Ovary (tissue), 9 donors: ENCODE data around the gene FAM171A1. TPM values are rescaled to one million over a fixed set of nuclear protein-coding genes. Genes with fewer than 3 reads are reported as not detected.

Experiments
- DNase-seq, 5 donors: peaks; one replicate each; pipeline ENCODE4 v3.0.0-alpha.2; 2019 to 2020
- H3K27ac ChIP-seq, 2 donors: fragments of 200-600 bp; one replicate each; pipeline versions ENCODE4 v1.5.1 to v1.8.0; 2019 to 2022
- H3K27me3 ChIP-seq: fragments of 200-600 bp; one replicate; pipeline ENCODE4 v1.8.0; 2022
- H3K36me3 ChIP-seq: fragments of 200-600 bp; sonication (generic); one replicate; pipeline ENCODE4 v1.5.1; 2019
- H3K4me1 ChIP-seq: one replicate; pipeline ENCODE4 v1.8.1; 2013; ENCODE audit warnings: mild to moderate bottlenecking, moderate library complexity; ENCODE audit not compliant: insufficient read depth
- H3K4me3 ChIP-seq: fragments of 200-600 bp; sonication (generic); one replicate; pipeline ENCODE4 v1.5.1; 2017
- H3K9me3 ChIP-seq, 2 donors: fragments of 200-600 bp in 1 of 2; sonication (generic) in 1 of 2; one replicate each; pipeline versions ENCODE4 v1.5.1 to v1.8.1; 2013 to 2019; ENCODE audit warnings: mild to moderate bottlenecking in 1 of 2, moderate library complexity in 1 of 2
- CTCF ChIP-seq, 3 donors: fragments of 450-650 bp in 2 of 3; fragments of 200-600 bp in 1 of 3; IDR thresholded peaks; one replicate each; pipeline versions ENCODE4 v1.5.1 to v1.8.0; 2016 to 2022; ENCODE audit warnings: antibody characterized with exemption in 3 of 3, mild to moderate bottlenecking in 1 of 3
- EP300 ChIP-seq: sonication (generic); formaldehyde crosslinking; IDR thresholded peaks from one replicate; pipeline ENCODE4 v1.6.1; 2017; ENCODE audit warnings: antibody characterized with exemption
- POLR2A ChIP-seq: fragments of 450-650 bp; IDR thresholded peaks from one replicate; pipeline ENCODE4 v1.6.1; 2017; ENCODE audit warnings: antibody characterized with exemption, mild to moderate bottlenecking, moderate library complexity
- WGBS, 3 donors: extraction: QIAGEN DNeasy Blood & Tissue Kit in 1 of 3; methylation state at CpG; one replicate each; pipeline versions ENCODE4 v1.1.5 to v1.1.7; 2013 to 2017; 5-methylcytosine and 5-hydroxymethylcytosine counted together
- intact Hi-C, 4 donors: fragments of 100-400 bp; cut with DNase I; formaldehyde crosslinking; loops; one replicate each; pipeline versions ENCODE4 v1.11.0 to v1.15.1; 2022 to 2023
- polyA plus RNA-seq, 2 donors: library from polyadenylated mRNA; stranded (reverse); fragments of 200-250 nt in 1 of 2; fragments of 350-450 nt in 1 of 2; fragmentation: Illumina TruSeq in 1 of 2; extraction: RNeasy Lipid Tissue Mini Kit (QIAGEN cat#74804) in 1 of 2; gene quantifications; one replicate each; pipeline ENCODE4 v1.2.3, GENCODE V29; 2013 to 2014
- total RNA-seq, 7 donors: library from RNA; depleted of rRNA in 2 of 7; stranded (reverse); fragments of >200 nt in 2 of 7; fragmentation: NEBNext Ultra II Directional in 3 of 7; extraction: Animal tissue kit (Norgen Biotek cat#: 25700) in 3 of 7; gene quantifications; one replicate each; pipeline versions ENCODE4 v1.1.0 to v1.2.4, GENCODE V29; 2016 to 2023
- donor health status: DM: no; HTN: no; CAD: no; lungs with moderate emphysema.
- donor health status: DM: no; HTN: no; CAD: no.
- donor health status: Bipolar disorder and iron deficiency.
- donor health status: DM: yes; HTN: yes; CAD: no.
- donor health status: DM: no; HTN: no; CAD: no.
- donor health status: DM: yes; HTN: yes; CAD: no.

The FAM171A1 gene
- total and polyA plus RNA-seq, 9 donors, result 9.1 to 29.1 (median 23.7) TPM

- no peak for DNase-seq
- WGBS, 3 donors, result 92 to 95% (median 92%) methylated on average over 3 of the region's 3 CpGs
- no peaks in the 10 kb centered on the region for H3K9me3 ChIP-seq
- no peak overlapping the region for H3K27ac ChIP-seq
- H3K4me3 ChIP-seq, result no peak overlapping the region
- intact Hi-C loops, result no loop called here
- H3K36me3 ChIP-seq, result no peaks in the 10 kb centered on the region
- no peaks in the 10 kb centered on the region for H3K27me3 ChIP-seq
- H3K4me1 ChIP-seq, result no peaks in the 10 kb centered on the region
- TF ChIP-seq CTCF (IDR thresholded peaks at IDR 0.05) (no peak), POLR2A (no peak), EP300 (no peak)
Measured at GRCh38 chr10:15220445-15220844, 150.6 kb downstream of the FAM171A1 start.

- Histone ChIP-seq H3K4me3 (no peak overlapping the region), H3K27me3 (no peaks in the 10 kb centered on the region), H3K36me3 (no peaks in the 10 kb centered on the region), H3K4me1 (no peaks in the 10 kb centered on the region), H3K27ac (no peak overlapping the region), H3K9me3 (no peaks in the 10 kb centered on the region)
- DNase-seq, result no peak
- 94 to 97% (median 96%) methylated on average over 6 of the region's 6 CpGs for WGBS, 3 donors
- TF ChIP-seq EP300 (no peak), CTCF (IDR thresholded peaks at IDR 0.05) (no peak), POLR2A (no peak)
- intact Hi-C loops, result no loop called here
Measured at GRCh38 chr10:15216700-15217099, 154.4 kb downstream of the FAM171A1 start.

GRCh38 chr10:15214237-15214636 lies 156.9 kb downstream of the FAM171A1 start:
- DNase-seq, result no peak
- no peaks in the 10 kb centered on the region for H3K36me3 ChIP-seq
- 92 to 95% (median 94%) methylated on average over 17 of the region's 17 CpGs for WGBS, 3 donors
- intact Hi-C loops, result loop anchor here in 3 of 4 donors (5.0 kb wide), 1 partner anchor 158 kb away; the partner anchor contains the start of gene FAM171A1 (in 3 of the 3)
- no peak overlapping the region for H3K4me3 ChIP-seq
- no peak overlapping the region for H3K27ac ChIP-seq
- peaks cover 2% of the 10 kb centered on the region for H3K4me1 ChIP-seq
- no peaks in the 10 kb centered on the region for H3K9me3 ChIP-seq
- no peak for TF ChIP-seq POLR2A
- no peak for TF ChIP-seq CTCF (IDR thresholded peaks at IDR 0.05)
- TF ChIP-seq EP300, result no peak
- H3K27me3 ChIP-seq, result no peaks in the 10 kb centered on the region

GRCh38 chr10:15213461-15213861 lies 157.6 kb downstream of the FAM171A1 start:
- 92 to 96% (median 94%) methylated on average over 18 of the region's 18 CpGs for WGBS, 3 donors
- intact Hi-C loops, result loop anchor here in 3 of 4 donors (5.0 kb wide), 1 partner anchor 159 kb away; the partner anchor contains the start of gene FAM171A1 (in 3 of the 3)
- TF ChIP-seq CTCF (IDR thresholded peaks at IDR 0.05), result no peak
- no peak for TF ChIP-seq POLR2A
- TF ChIP-seq EP300, result no peak
- Histone ChIP-seq H3K36me3 (no peaks in the 10 kb centered on the region), H3K4me3 (no peak overlapping the region), H3K27ac (no peak overlapping the region), H3K9me3 (no peaks in the 10 kb centered on the region), H3K4me1 (peaks cover 2% of the 10 kb centered on the region), H3K27me3 (no peaks in the 10 kb centered on the region)
- DNase-seq, result no peak
